Mucosa of rectum (tissue), 2 donors: Measurements from ENCODE around the gene DPT.

Source experiments
- H3K27ac ChIP-seq, 2 donors: one replicate each; pipeline ENCODE4 v1.7.0; 2013; ENCODE audit warnings: inconsistent platforms in 2 of 2, low read depth in 2 of 2, low read length in 2 of 2
- H3K27me3 ChIP-seq, 2 donors: one replicate each; pipeline ENCODE4 v1.7.0; 2013; ENCODE audit warnings: low read length in 2 of 2; ENCODE audit not compliant: control insufficient read depth in 2 of 2, insufficient read depth in 2 of 2
- H3K36me3 ChIP-seq, 2 donors: one replicate each; pipeline ENCODE4 v1.7.0; 2013; ENCODE audit warnings: low read length in 2 of 2; ENCODE audit not compliant: control insufficient read depth in 2 of 2, insufficient read depth in 2 of 2
- H3K4me1 ChIP-seq, 2 donors: one replicate each; pipeline ENCODE4 v1.7.0; 2013; ENCODE audit warnings: low read length in 2 of 2, mild to moderate bottlenecking in 1 of 2; ENCODE audit not compliant: control insufficient read depth in 2 of 2, insufficient read depth in 2 of 2
- H3K4me3 ChIP-seq, 2 donors: one replicate each; pipeline ENCODE4 v1.7.0; 2013; ENCODE audit warnings: low read length in 2 of 2
- H3K9ac ChIP-seq, 2 donors: one replicate each; pipeline ENCODE4 v1.7.0; 2013; ENCODE audit warnings: low read length in 2 of 2, low read depth in 1 of 2, mild to moderate bottlenecking in 1 of 2
- H3K9me3 ChIP-seq, 2 donors: one replicate each; pipeline ENCODE4 v1.7.0; 2013; ENCODE audit warnings: low read length in 2 of 2; ENCODE audit not compliant: control insufficient read depth in 2 of 2
- donor health status: healthy.
- donor health status: Normal muscosa, but diverticular disease.

Gene DPT

GRCh38 chr1:168689327-168689657 lies 39.7 kb downstream of the DPT start:
- H3K36me3 ChIP-seq, result no peaks in the 10 kb centered on the region
- no peaks in the 10 kb centered on the region for H3K9me3 ChIP-seq
- no peak overlapping the region for H3K27ac ChIP-seq
- peaks cover 5 to 11% of the 10 kb centered on the region in 2 donors for H3K4me1 ChIP-seq
- no peaks in the 10 kb centered on the region for H3K27me3 ChIP-seq
- no peak overlapping the region for H3K4me3 ChIP-seq
- H3K9ac ChIP-seq, result no peak overlapping the region

- peaks cover 5 to 7% of the 10 kb centered on the region in 2 donors for H3K4me1 ChIP-seq
- H3K9ac ChIP-seq, result no peak overlapping the region
- H3K9me3 ChIP-seq, result no peaks in the 10 kb centered on the region
- H3K4me3 ChIP-seq, result no peak overlapping the region
- no peak overlapping the region for H3K27ac ChIP-seq
- H3K27me3 ChIP-seq, result no peaks in the 10 kb centered on the region
- no peaks in the 10 kb centered on the region for H3K36me3 ChIP-seq
Observed at GRCh38 chr1:168688644-168689326, 40.2 kb downstream of the DPT start.

- Histone ChIP-seq H3K36me3 (no peaks in the 10 kb centered on the region), H3K27me3 (no peaks in the 10 kb centered on the region), H3K27ac (no peak overlapping the region), H3K9me3 (no peaks in the 10 kb centered on the region), H3K9ac (no peak overlapping the region), H3K4me1 (peaks cover 0 to 5% of the 10 kb centered on the region in 2 donors), H3K4me3 (no peak overlapping the region)
Observed at GRCh38 chr1:168687816-168688215, 41.2 kb downstream of the DPT start.

GRCh38 chr1:168686666-168687065 lies 42.3 kb downstream of the DPT start:
- Histone ChIP-seq H3K9ac (no peak overlapping the region), H3K27me3 (no peaks in the 10 kb centered on the region), H3K27ac (no peak overlapping the region), H3K9me3 (no peaks in the 10 kb centered on the region), H3K36me3 (no peaks in the 10 kb centered on the region), H3K4me1 (peaks cover 0 to 5% of the 10 kb centered on the region in 2 donors), H3K4me3 (no peak overlapping the region)

- Histone ChIP-seq H3K9me3 (no peaks in the 10 kb centered on the region), H3K4me3 (no peak overlapping the region), H3K36me3 (no peaks in the 10 kb centered on the region), H3K4me1 (no peaks in the 10 kb centered on the region), H3K27me3 (no peaks in the 10 kb centered on the region), H3K27ac (no peak overlapping the region), H3K9ac (no peak overlapping the region)
Observed at GRCh38 chr1:168683871-168684270, 45.1 kb downstream of the DPT start.

GRCh38 chr1:168676861-168677260 lies 52.1 kb downstream of the DPT start:
- H3K27me3 ChIP-seq, result no peaks in the 10 kb centered on the region
- H3K9me3 ChIP-seq, result no peaks in the 10 kb centered on the region
- no peak overlapping the region for H3K27ac ChIP-seq
- H3K4me3 ChIP-seq, result no peak overlapping the region
- H3K36me3 ChIP-seq, result no peaks in the 10 kb centered on the region
- H3K4me1 ChIP-seq, result no peaks in the 10 kb centered on the region
- H3K9ac ChIP-seq, result no peak overlapping the region

- Histone ChIP-seq H3K9me3 (no peaks in the 10 kb centered on the region), H3K4me3 (no peak overlapping the region), H3K9ac (no peak overlapping the region), H3K4me1 (no peaks in the 10 kb centered on the region), H3K27ac (no peak overlapping the region), H3K27me3 (no peaks in the 10 kb centered on the region), H3K36me3 (no peaks in the 10 kb centered on the region)
Observed at GRCh38 chr1:168676029-168676812, 52.8 kb downstream of the DPT start.

- no peak overlapping the region for H3K4me3 ChIP-seq
- H3K27ac ChIP-seq, result no peak overlapping the region
- no peak overlapping the region for H3K9ac ChIP-seq
- no peaks in the 10 kb centered on the region for H3K27me3 ChIP-seq
- H3K36me3 ChIP-seq, result no peaks in the 10 kb centered on the region
- no peaks in the 10 kb centered on the region for H3K4me1 ChIP-seq
- H3K9me3 ChIP-seq, result no peaks in the 10 kb centered on the region
Observed at GRCh38 chr1:168673974-168674683, 54.9 kb downstream of the DPT start.

- no peaks in the 10 kb centered on the region for H3K27me3 ChIP-seq
Observed at GRCh38 chr1:168672278-168672677, 56.7 kb downstream of the DPT start.

GRCh38 chr1:168671782-168672181 lies 57.2 kb downstream of the DPT start:
- Histone ChIP-seq H3K36me3 (no peaks in the 10 kb centered on the region), H3K4me3 (no peak overlapping the region), H3K9me3 (no peaks in the 10 kb centered on the region), H3K9ac (no peak overlapping the region), H3K27ac (no peak overlapping the region), H3K4me1 (no peaks in the 10 kb centered on the region), H3K27me3 (no peaks in the 10 kb centered on the region)

More at GRCh38 chr1:168672278-168672677, 56.7 kb downstream of the DPT start:
- no peak overlapping the region for H3K9ac ChIP-seq
- H3K9me3 ChIP-seq, result no peaks in the 10 kb centered on the region
- H3K4me1 ChIP-seq, result no peaks in the 10 kb centered on the region
- H3K4me3 ChIP-seq, result no peak overlapping the region
- no peaks in the 10 kb centered on the region for H3K36me3 ChIP-seq
- H3K27ac ChIP-seq, result no peak overlapping the region
